Measurements from ENCODE around the gene HBEGF. TPM values are rescaled to one million over a fixed set of nuclear protein-coding genes. Genes with fewer than 3 reads are reported as not detected.

The HBEGF gene
- total and polyA plus RNA-seq, 4 donors: 0.60 to 1.0 (median 0.78) TPM

DNA sequence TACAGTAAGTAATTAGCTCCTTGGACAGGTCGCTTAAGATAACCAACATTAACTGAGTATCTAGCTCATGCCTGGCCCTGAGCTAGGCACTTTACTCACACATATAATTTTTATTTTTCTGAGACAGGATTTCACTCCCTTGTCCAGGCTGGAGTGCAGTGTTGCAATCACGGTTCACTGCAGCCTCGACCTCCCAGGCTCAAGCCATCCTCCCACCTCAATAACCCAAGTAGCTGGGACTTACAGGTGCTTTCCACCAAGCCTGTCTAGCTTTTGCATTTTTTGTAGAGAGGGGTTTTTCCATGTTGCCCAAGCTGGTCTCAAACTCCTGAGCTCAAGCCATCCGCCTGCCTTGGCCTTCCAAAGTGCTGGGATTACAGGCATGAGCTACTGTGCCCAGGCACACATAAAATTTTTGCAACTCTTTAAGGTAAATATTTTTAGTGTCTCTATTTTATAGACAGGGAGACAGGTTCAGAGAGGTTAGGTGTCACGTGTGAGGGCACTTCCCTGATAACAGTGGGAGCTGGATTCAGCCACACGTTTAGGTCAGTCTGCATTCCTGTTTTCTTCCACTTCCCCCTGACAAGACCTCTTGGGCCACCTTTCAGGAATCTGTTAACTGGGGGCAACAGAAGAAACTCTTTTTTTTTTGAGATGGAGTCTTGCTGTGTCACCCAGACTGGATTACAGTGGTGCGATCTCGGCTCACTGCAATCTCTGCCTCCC, 18.2 kb downstream of the HBEGF start:
- DNase-seq (ENCODE audit: low spot score): no peak
- H3K9ac ChIP-seq (ENCODE audit: low read depth in 1 of 2, low read length in 2 of 2): no peak overlapping the region
- TF ChIP-seq FOXA2 (IDR thresholded peaks at IDR 0.05) (no peak), TAF1 (conservative IDR thresholded peaks at IDR 0.05) (no peak), RAD21 (IDR thresholded peaks at IDR 0.05) (no peak), YY1 (IDR thresholded peaks at IDR 0.05) (no peak), EGR1 (IDR thresholded peaks at IDR 0.05; ENCODE audit: low read depth in 2 of 2) (no peak)
- TF ChIP-seq, protein P1, sequence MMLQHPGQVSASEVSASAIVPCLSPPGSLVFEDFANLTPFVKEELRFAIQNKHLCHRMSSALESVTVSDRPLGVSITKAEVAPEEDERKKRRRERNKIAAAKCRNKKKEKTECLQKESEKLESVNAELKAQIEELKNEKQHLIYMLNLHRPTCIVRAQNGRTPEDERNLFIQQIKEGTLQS (IDR thresholded peaks at IDR 0.05): no peak
- TF ChIP-seq, protein P2, sequence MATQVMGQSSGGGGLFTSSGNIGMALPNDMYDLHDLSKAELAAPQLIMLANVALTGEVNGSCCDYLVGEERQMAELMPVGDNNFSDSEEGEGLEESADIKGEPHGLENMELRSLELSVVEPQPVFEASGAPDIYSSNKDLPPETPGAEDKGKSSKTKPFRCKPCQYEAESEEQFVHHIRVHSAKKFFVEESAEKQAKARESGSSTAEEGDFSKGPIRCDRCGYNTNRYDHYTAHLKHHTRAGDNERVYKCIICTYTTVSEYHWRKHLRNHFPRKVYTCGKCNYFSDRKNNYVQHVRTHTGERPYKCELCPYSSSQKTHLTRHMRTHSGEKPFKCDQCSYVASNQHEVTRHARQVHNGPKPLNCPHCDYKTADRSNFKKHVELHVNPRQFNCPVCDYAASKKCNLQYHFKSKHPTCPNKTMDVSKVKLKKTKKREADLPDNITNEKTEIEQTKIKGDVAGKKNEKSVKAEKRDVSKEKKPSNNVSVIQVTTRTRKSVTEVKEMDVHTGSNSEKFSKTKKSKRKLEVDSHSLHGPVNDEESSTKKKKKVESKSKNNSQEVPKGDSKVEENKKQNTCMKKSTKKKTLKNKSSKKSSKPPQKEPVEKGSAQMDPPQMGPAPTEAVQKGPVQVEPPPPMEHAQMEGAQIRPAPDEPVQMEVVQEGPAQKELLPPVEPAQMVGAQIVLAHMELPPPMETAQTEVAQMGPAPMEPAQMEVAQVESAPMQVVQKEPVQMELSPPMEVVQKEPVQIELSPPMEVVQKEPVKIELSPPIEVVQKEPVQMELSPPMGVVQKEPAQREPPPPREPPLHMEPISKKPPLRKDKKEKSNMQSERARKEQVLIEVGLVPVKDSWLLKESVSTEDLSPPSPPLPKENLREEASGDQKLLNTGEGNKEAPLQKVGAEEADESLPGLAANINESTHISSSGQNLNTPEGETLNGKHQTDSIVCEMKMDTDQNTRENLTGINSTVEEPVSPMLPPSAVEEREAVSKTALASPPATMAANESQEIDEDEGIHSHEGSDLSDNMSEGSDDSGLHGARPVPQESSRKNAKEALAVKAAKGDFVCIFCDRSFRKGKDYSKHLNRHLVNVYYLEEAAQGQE (IDR thresholded peaks at IDR 0.05): no peak
- TF ChIP-seq, protein P3, sequence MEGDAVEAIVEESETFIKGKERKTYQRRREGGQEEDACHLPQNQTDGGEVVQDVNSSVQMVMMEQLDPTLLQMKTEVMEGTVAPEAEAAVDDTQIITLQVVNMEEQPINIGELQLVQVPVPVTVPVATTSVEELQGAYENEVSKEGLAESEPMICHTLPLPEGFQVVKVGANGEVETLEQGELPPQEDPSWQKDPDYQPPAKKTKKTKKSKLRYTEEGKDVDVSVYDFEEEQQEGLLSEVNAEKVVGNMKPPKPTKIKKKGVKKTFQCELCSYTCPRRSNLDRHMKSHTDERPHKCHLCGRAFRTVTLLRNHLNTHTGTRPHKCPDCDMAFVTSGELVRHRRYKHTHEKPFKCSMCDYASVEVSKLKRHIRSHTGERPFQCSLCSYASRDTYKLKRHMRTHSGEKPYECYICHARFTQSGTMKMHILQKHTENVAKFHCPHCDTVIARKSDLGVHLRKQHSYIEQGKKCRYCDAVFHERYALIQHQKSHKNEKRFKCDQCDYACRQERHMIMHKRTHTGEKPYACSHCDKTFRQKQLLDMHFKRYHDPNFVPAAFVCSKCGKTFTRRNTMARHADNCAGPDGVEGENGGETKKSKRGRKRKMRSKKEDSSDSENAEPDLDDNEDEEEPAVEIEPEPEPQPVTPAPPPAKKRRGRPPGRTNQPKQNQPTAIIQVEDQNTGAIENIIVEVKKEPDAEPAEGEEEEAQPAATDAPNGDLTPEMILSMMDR (IDR thresholded peaks at IDR 0.05; ENCODE audit: low read depth, low read length, missing input control): no peak
- no peak overlapping the region for H3K4me3 ChIP-seq (ENCODE audit: low read depth in 1 of 3, low read length in 3 of 3)
- H3K27ac ChIP-seq (ENCODE audit: low read depth in 1 of 2, low read length in 2 of 2): no peak overlapping the region
- H3K4me1 ChIP-seq (ENCODE audit: control insufficient read depth in 4 of 4, insufficient read depth in 4 of 4, low read length in 3 of 4): no peaks in the 10 kb centered on the region
- no peaks in the 10 kb centered on the region for H3K9me3 ChIP-seq (ENCODE audit: control insufficient read depth in 4 of 4, low read length in 3 of 4)
- H3K27me3 ChIP-seq (ENCODE audit: control insufficient read depth in 4 of 4, insufficient read depth in 4 of 4, low read length in 3 of 4): no peaks in the 10 kb centered on the region
- peaks cover 0 to 3% (median 0%) of the 10 kb centered on the region in 4 donors for H3K36me3 ChIP-seq (ENCODE audit: control insufficient read depth in 4 of 4, insufficient read depth in 3 of 4, low read depth in 1 of 4, low read length in 3 of 4)
- 83% methylated on average over 8 of the region's 8 CpGs for WGBS

DNA sequence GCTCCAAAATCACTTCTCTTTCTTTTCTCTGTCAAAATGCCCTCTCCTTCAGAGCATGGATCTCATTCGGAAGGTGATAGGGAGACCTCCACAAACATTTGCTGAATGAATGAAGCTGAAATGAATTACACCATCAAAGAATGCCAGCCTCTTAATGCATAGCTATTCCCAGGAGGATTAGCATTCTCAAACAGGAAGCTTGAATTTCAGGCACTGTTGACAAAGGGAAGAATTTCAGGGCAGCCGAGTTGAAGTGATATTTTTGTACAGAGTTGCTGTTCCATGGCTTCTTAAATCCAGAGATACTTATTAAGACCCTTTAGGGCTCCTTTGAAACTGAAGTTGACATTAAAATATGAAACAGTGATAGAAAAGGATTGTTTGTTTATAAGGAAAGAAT, 18.8 kb downstream of the HBEGF start:
- no peaks in the 10 kb centered on the region for H3K4me1 ChIP-seq (ENCODE audit: control insufficient read depth in 4 of 4, insufficient read depth in 4 of 4, low read length in 3 of 4)
- TF ChIP-seq SP1 (IDR thresholded peaks at IDR 0.05) (no peak), RAD21 (IDR thresholded peaks at IDR 0.05) (no peak), HNF4G (IDR thresholded peaks at IDR 0.05) (no peak), RXRA (IDR thresholded peaks at IDR 0.05) (no peak), TAF1 (conservative IDR thresholded peaks at IDR 0.05) (no peak), HNF4A (conservative IDR thresholded peaks at IDR 0.05) (no peak), NR2F2 (IDR thresholded peaks at IDR 0.05) (no peak), FOXA2 (IDR thresholded peaks at IDR 0.05) (no peak), FOXA1 (IDR thresholded peaks at IDR 0.05) (no peak), JUND (IDR thresholded peaks at IDR 0.05) (no peak), GABPA (IDR thresholded peaks at IDR 0.05 in 1 of 2, conservative IDR thresholded peaks at IDR 0.05 in 1 of 2) (no peak), YY1 (IDR thresholded peaks at IDR 0.05) (no peak), EGR1 (IDR thresholded peaks at IDR 0.05; ENCODE audit: low read depth in 2 of 2) (no peak)
- TF ChIP-seq, protein P4, sequence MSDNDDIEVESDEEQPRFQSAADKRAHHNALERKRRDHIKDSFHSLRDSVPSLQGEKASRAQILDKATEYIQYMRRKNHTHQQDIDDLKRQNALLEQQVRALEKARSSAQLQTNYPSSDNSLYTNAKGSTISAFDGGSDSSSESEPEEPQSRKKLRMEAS (IDR thresholded peaks at IDR 0.05): no peak
- TF ChIP-seq, protein P5, sequence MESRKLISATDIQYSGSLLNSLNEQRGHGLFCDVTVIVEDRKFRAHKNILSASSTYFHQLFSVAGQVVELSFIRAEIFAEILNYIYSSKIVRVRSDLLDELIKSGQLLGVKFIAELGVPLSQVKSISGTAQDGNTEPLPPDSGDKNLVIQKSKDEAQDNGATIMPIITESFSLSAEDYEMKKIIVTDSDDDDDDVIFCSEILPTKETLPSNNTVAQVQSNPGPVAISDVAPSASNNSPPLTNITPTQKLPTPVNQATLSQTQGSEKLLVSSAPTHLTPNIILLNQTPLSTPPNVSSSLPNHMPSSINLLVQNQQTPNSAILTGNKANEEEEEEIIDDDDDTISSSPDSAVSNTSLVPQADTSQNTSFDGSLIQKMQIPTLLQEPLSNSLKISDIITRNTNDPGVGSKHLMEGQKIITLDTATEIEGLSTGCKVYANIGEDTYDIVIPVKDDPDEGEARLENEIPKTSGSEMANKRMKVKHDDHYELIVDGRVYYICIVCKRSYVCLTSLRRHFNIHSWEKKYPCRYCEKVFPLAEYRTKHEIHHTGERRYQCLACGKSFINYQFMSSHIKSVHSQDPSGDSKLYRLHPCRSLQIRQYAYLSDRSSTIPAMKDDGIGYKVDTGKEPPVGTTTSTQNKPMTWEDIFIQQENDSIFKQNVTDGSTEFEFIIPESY (IDR thresholded peaks at IDR 0.05): no peak
- TF ChIP-seq, protein P1 (IDR thresholded peaks at IDR 0.05): no peak
- TF ChIP-seq, protein P3 (IDR thresholded peaks at IDR 0.05; ENCODE audit: low read depth, low read length, missing input control): no peak

More for the DNA sequence above, 18.8 kb downstream of the HBEGF start:
- no peak for DNase-seq (ENCODE audit: low spot score)
- 76% methylated on average over 2 of the region's 2 CpGs for WGBS
- no peak overlapping the region for H3K4me3 ChIP-seq (ENCODE audit: low read depth in 1 of 3, low read length in 3 of 3)
- no peaks in the 10 kb centered on the region for H3K27me3 ChIP-seq (ENCODE audit: control insufficient read depth in 4 of 4, insufficient read depth in 4 of 4, low read length in 3 of 4)
- no peak overlapping the region for H3K9ac ChIP-seq (ENCODE audit: low read depth in 1 of 2, low read length in 2 of 2)
- no peaks in the 10 kb centered on the region for H3K36me3 ChIP-seq (ENCODE audit: control insufficient read depth in 4 of 4, insufficient read depth in 3 of 4, low read depth in 1 of 4, low read length in 3 of 4)
- no peaks in the 10 kb centered on the region for H3K9me3 ChIP-seq (ENCODE audit: control insufficient read depth in 4 of 4, low read length in 3 of 4)
- no peak overlapping the region for H3K27ac ChIP-seq (ENCODE audit: low read depth in 1 of 2, low read length in 2 of 2)

Measured in liver (tissue), 9 donors.